GM23338 (cell line): ENCODE results near the gene DYSF. TPM values are rescaled to one million over a fixed set of nuclear protein-coding genes. Genes with fewer than 3 reads are reported as not detected.

ENCODE experiments used
- ATAC-seq: fragments of 200-7000 bp; cut with Tn5 transposase; 3 replicates; pipeline ENCODE4 v1.9.1; 2020
- DNase-seq: peaks from one replicate; pipeline ENCODE4 v3.0.0-alpha.2; 2015; ENCODE audit warnings: low spot score
- H2AFZ ChIP-seq: fragments of 200-600 bp; sonication (generic); 2 replicates; pipeline ENCODE4 v1.8.0; 2016; ENCODE audit warnings: antibody characterized with exemption, mild to moderate bottlenecking, moderate library complexity
- H3F3A ChIP-seq: fragments of 200-600 bp; sonication (generic); replicated peaks from 2 replicates; pipeline ENCODE4 v1.8.0; 2017; ENCODE audit warnings: antibody characterized with exemption, mixed run types, low read depth
- H3K27ac ChIP-seq: fragments of 200-600 bp; sonication (generic); 2 replicates; pipeline ENCODE4 v1.6.1; 2016; ENCODE audit warnings: low read depth
- H3K27me3 ChIP-seq: fragments of 200-600 bp; sonication (generic); 2 replicates; pipeline ENCODE4 v1.8.0; 2016; ENCODE audit warnings: mild to moderate bottlenecking, mixed run types, moderate library complexity; ENCODE audit not compliant: insufficient read depth
- H3K36me3 ChIP-seq: fragments of 200-600 bp; sonication (generic); 2 replicates; pipeline ENCODE4 v1.8.0; 2016; ENCODE audit warnings: mild to moderate bottlenecking; ENCODE audit not compliant: insufficient read depth
- H3K4me1 ChIP-seq: fragments of 200-600 bp; sonication (generic); 2 replicates; pipeline ENCODE4 v1.8.0; 2016; ENCODE audit warnings: mild to moderate bottlenecking, moderate library complexity; ENCODE audit not compliant: insufficient read depth
- H3K4me2 ChIP-seq: fragments of 200-600 bp; sonication (generic); 2 replicates; pipeline ENCODE4 v1.7.1; 2017; ENCODE audit warnings: mixed run types
- H3K4me3 ChIP-seq: fragments of 200-600 bp; sonication (generic); 2 replicates; pipeline ENCODE4 v1.6.1; 2016; ENCODE audit warnings: mixed run types
- H3K79me2 ChIP-seq: fragments of 200-600 bp; sonication (generic); replicated peaks from 2 replicates; pipeline ENCODE4 v1.8.0; 2017; ENCODE audit warnings: mild to moderate bottlenecking; ENCODE audit not compliant: insufficient read depth
- H3K9me2 ChIP-seq: fragments of 200-600 bp; sonication (generic); 2 replicates; pipeline ENCODE4 v1.8.0; 2017; ENCODE audit not compliant: insufficient read depth
- H4K20me1 ChIP-seq: fragments of 200-600 bp; sonication (generic); replicated peaks from 2 replicates; pipeline ENCODE4 v1.8.0; 2017; ENCODE audit warnings: mild to moderate bottlenecking; ENCODE audit not compliant: insufficient read depth
- H3K27ac Mint-ChIP-seq: 2 replicates; pipeline ENCODE4 v1.8.0; 2020; ENCODE audit warnings: inconsistent platforms, mild to moderate bottlenecking, moderate library complexity, mixed read lengths
- H3K27me3 Mint-ChIP-seq: 3 replicates; pipeline ENCODE4 v1.8.0; 2022; ENCODE audit warnings: low read depth, mild to moderate bottlenecking, moderate library complexity, mixed read lengths, inconsistent platforms; ENCODE audit not compliant: insufficient read depth, poor library complexity
- H3K36me3 Mint-ChIP-seq: 3 replicates; pipeline ENCODE4 v1.8.0; 2021; ENCODE audit warnings: low read depth, mild to moderate bottlenecking, inconsistent platforms, moderate library complexity, mixed read lengths
- H3K4me1 Mint-ChIP-seq: 3 replicates; pipeline ENCODE4 v1.8.0; 2020; ENCODE audit warnings: mild to moderate bottlenecking, inconsistent platforms, mixed read lengths
- H3K4me3 Mint-ChIP-seq: 3 replicates; pipeline ENCODE4 v1.8.0; 2021; ENCODE audit warnings: moderate library complexity, mild to moderate bottlenecking, inconsistent platforms, mixed read lengths
- H3K9me3 Mint-ChIP-seq: 3 replicates; pipeline ENCODE4 v1.8.0; 2020; ENCODE audit warnings: moderate library complexity, mild to moderate bottlenecking, inconsistent platforms, mixed read lengths
- CREB1 ChIP-seq: fragments of 250-450 bp; sonication (Bioruptor Pico); IDR thresholded peaks from 2 replicates; pipeline ENCODE4 v1.5.0; 2020; ENCODE audit warnings: low read depth, mild to moderate bottlenecking, moderate library complexity
- EZH2 ChIP-seq: fragments of 200-600 bp; sonication (generic); IDR thresholded peaks from one replicate; pipeline ENCODE4 v1.8.0; 2017; ENCODE audit warnings: antibody characterized with exemption, mild to moderate bottlenecking, low read depth; ENCODE audit not compliant: unreplicated experiment
- JUNB ChIP-seq: IDR thresholded peaks from one replicate; pipeline ENCODE4 v1.6.1; 2016; ENCODE audit warnings: antibody characterized with exemption; ENCODE audit not compliant: unreplicated experiment
- NANOG ChIP-seq: IDR thresholded peaks from 2 replicates; pipeline ENCODE4 v1.6.1; 2016; ENCODE audit warnings: antibody characterized with exemption, borderline replicate concordance
- POLR2AphosphoS5 ChIP-seq: IDR thresholded peaks from 2 replicates; pipeline ENCODE4 v1.6.1; 2016; ENCODE audit warnings: antibody characterized with exemption, low read depth
- REST ChIP-seq: IDR thresholded peaks from one replicate; pipeline ENCODE4 v1.6.1; 2018; ENCODE audit warnings: antibody characterized with exemption; ENCODE audit not compliant: unreplicated experiment
- STAT1 ChIP-seq: IDR thresholded peaks from one replicate; pipeline ENCODE4 v1.6.1; 2016; ENCODE audit warnings: antibody characterized with exemption; ENCODE audit not compliant: unreplicated experiment
- ZNF114 ChIP-seq: fragments of 250-450 bp; sonication (Bioruptor Pico); IDR thresholded peaks from 2 replicates; pipeline ENCODE4 v1.5.0; 2020; ENCODE audit warnings: mild to moderate bottlenecking, moderate library complexity
- ZNF331 ChIP-seq: fragments of 250-450 bp; sonication (Bioruptor Pico); IDR thresholded peaks from 2 replicates; pipeline ENCODE4 v1.5.0; 2020; ENCODE audit warnings: low read depth, mild to moderate bottlenecking, moderate library complexity
- ZNF462 ChIP-seq: fragments of 250-450 bp; sonication (Bioruptor Pico); IDR thresholded peaks from 2 replicates; pipeline ENCODE4 v1.5.0; 2020; ENCODE audit warnings: mild to moderate bottlenecking, moderate library complexity
- polyA plus RNA-seq: library from polyadenylated mRNA; unstranded; fragments of >200 nt; fragmentation: Nextera tagmentation; extraction: Ambion mirVana; gene quantifications from 2 replicates; pipeline ENCODE4 v1.2.1, GENCODE V29; 2016
- total RNA-seq: library from RNA; depleted of rRNA; stranded (reverse); fragments of >200 nt; shearing (Covaris generic); gene quantifications from 2 replicates; pipeline ENCODE4 v1.2.3, GENCODE V29; 2014
- TF ChIP-seq, protein P1 (sequence below): IDR thresholded peaks from 2 replicates; pipeline ENCODE4 v1.6.1; 2016; ENCODE audit warnings: antibody characterized with exemption
- TF ChIP-seq, protein P2 (sequence below), 2 experiments: fragments of 200-600 bp in 1 of 2; sonication (generic) in 1 of 2; conservative IDR thresholded peaks; 2 replicates each; pipeline versions ENCODE4 v1.5.1 to v1.6.1; 2016 to 2017; ENCODE audit warnings: antibody characterized with exemption in 2 of 2, low read depth in 2 of 2, mild to moderate bottlenecking in 2 of 2, moderate library complexity in 1 of 2

The DYSF gene
- total and polyA plus RNA-seq, 2 experiments from 2014 or later, result 7.3 to 21.3 TPM

DNA sequence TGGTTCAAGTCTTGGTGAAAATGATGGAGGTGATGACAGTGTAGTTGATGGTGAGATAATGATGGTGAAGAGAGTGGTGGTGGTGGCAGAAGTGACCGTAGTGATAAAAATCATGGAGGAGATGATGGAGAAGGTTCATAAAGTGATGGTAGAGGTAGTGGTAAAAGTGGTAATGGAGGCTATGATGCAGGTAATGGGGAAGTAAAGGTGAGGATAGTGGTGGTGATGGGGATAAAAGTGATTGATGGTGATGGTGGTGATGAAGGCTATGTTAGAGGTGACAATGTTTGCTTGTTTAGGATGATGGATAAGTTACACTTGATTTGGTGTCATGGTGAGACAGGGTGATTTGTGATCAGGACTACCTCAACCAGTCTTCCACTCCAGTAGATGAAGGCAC is 268.9 kb downstream of the DYSF start:
- no peaks in the 10 kb centered on the region for H3F3A ChIP-seq
- no peaks in the 10 kb centered on the region for H4K20me1 ChIP-seq
- no peaks in the 10 kb centered on the region; the same call in 1 of the 2 replicates for H3K9me2 ChIP-seq
- ATAC-seq (no peak), DNase-seq (no peak)
- no peak overlapping the region for H2AFZ ChIP-seq
- Mint-ChIP-seq H3K36me3 (no peaks in the 10 kb centered on the region; the same call in 2 of the 3 replicates), H3K27ac (no peak overlapping the region), H3K4me3 (no peak overlapping the region), H3K4me1 (no peaks in the 10 kb centered on the region), H3K27me3 (peaks cover 2% of the 10 kb centered on the region), H3K9me3 (peaks cover 3% of the 10 kb centered on the region; the same call in 1 of the 3 replicates)
- H3K79me2 ChIP-seq, result no peaks in the 10 kb centered on the region
- no peak overlapping the region for H3K4me3 ChIP-seq
- H3K36me3 ChIP-seq, result no peaks in the 10 kb centered on the region
- no peak overlapping the region for H3K4me2 ChIP-seq
- no peaks in the 10 kb centered on the region for H3K27me3 ChIP-seq
- no peaks in the 10 kb centered on the region for H3K4me1 ChIP-seq
- TF ChIP-seq POLR2AphosphoS5, result no peak
- TF ChIP-seq NANOG, result no peak
- TF ChIP-seq EZH2, result no peak
- no peak for TF ChIP-seq ZNF114 (CRISPR knock-in tag)
- no peak for TF ChIP-seq REST
- TF ChIP-seq ZNF331 (CRISPR knock-in tag), result no peak
- no peak for TF ChIP-seq ZNF462 (CRISPR knock-in tag)
- no peak for TF ChIP-seq CREB1 (CRISPR knock-in tag)
- TF ChIP-seq, protein P1, sequence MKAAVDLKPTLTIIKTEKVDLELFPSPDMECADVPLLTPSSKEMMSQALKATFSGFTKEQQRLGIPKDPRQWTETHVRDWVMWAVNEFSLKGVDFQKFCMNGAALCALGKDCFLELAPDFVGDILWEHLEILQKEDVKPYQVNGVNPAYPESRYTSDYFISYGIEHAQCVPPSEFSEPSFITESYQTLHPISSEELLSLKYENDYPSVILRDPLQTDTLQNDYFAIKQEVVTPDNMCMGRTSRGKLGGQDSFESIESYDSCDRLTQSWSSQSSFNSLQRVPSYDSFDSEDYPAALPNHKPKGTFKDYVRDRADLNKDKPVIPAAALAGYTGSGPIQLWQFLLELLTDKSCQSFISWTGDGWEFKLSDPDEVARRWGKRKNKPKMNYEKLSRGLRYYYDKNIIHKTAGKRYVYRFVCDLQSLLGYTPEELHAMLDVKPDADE, result no peak
- TF ChIP-seq, protein P2, sequence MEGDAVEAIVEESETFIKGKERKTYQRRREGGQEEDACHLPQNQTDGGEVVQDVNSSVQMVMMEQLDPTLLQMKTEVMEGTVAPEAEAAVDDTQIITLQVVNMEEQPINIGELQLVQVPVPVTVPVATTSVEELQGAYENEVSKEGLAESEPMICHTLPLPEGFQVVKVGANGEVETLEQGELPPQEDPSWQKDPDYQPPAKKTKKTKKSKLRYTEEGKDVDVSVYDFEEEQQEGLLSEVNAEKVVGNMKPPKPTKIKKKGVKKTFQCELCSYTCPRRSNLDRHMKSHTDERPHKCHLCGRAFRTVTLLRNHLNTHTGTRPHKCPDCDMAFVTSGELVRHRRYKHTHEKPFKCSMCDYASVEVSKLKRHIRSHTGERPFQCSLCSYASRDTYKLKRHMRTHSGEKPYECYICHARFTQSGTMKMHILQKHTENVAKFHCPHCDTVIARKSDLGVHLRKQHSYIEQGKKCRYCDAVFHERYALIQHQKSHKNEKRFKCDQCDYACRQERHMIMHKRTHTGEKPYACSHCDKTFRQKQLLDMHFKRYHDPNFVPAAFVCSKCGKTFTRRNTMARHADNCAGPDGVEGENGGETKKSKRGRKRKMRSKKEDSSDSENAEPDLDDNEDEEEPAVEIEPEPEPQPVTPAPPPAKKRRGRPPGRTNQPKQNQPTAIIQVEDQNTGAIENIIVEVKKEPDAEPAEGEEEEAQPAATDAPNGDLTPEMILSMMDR (conservative IDR thresholded peaks at IDR 0.05; ENCODE audit: low read depth in 2 of 2), result no peak
- no peak for TF ChIP-seq JUNB
- no peak for TF ChIP-seq STAT1
- H3K27ac ChIP-seq, result no peak overlapping the region
